Measurements from ENCODE around the gene EIF5B. TPM values are rescaled to one million over a fixed set of nuclear protein-coding genes. Genes with fewer than 3 reads are reported as not detected.

Gene EIF5B
- total and polyA plus RNA-seq, 7 donors = 15.0 to 44.3 (median 32.7) TPM

DNA sequence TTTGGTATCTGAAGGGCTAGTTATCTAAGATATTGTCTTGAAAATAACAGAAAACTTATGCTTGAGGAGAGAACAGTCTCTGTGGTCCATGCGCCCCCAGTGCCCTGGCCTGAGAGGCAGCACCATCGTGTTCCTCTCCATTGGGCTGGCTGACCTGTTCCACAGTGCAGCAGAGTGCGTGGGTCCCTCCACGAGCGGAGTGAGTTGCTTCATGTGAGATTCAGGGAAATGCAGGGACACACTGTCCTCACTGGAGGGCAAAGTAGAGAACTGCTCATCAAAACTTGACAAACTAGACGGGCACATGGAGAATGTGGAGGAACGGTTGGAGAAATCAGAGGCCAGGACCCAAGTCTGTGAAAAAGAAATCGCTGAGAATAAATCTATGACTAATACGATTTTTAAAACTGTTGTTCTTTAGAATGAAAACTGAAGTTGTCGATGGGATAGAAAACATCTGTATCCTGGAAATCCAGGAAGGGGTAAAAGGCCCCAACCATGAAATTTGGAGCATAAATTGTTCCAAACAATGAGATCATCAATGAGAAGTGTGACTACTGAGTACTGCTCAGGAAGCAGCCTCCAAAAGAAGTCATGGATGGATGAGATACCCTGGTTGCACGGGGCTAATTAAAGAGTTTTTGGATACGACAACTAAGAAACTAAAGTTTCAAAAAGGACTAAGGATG is 94.5 kb downstream of the EIF5B start:
- H3K27ac ChIP-seq = peak overlapping the region in 3 of 4 donors; percentile 49 to 61 (median 59)
- no peaks in the 10 kb centered on the region for H3K9me3 ChIP-seq
- intact Hi-C loops (cut with DNase I) = loop anchor here (10.0 kb wide), 1 partner anchor 53 kb away; no protein-coding TSS in a partner anchor
- TF ChIP-seq, protein P1, sequence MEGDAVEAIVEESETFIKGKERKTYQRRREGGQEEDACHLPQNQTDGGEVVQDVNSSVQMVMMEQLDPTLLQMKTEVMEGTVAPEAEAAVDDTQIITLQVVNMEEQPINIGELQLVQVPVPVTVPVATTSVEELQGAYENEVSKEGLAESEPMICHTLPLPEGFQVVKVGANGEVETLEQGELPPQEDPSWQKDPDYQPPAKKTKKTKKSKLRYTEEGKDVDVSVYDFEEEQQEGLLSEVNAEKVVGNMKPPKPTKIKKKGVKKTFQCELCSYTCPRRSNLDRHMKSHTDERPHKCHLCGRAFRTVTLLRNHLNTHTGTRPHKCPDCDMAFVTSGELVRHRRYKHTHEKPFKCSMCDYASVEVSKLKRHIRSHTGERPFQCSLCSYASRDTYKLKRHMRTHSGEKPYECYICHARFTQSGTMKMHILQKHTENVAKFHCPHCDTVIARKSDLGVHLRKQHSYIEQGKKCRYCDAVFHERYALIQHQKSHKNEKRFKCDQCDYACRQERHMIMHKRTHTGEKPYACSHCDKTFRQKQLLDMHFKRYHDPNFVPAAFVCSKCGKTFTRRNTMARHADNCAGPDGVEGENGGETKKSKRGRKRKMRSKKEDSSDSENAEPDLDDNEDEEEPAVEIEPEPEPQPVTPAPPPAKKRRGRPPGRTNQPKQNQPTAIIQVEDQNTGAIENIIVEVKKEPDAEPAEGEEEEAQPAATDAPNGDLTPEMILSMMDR (IDR thresholded peaks at IDR 0.05) = no peak
- no peak for TF ChIP-seq POLR2A (IDR thresholded peaks at IDR 0.05)
- TF ChIP-seq POLR2AphosphoS5 (IDR thresholded peaks at IDR 0.05) = no peak
- TF ChIP-seq EP300 (IDR thresholded peaks at IDR 0.05) = no peak
- peaks cover 0 to 22% (median 16%) of the 10 kb centered on the region in 4 donors for H3K4me1 ChIP-seq
- no peak for DNase-seq
- no peak overlapping the region for H3K4me3 ChIP-seq
- no peaks in the 10 kb centered on the region for H3K27me3 ChIP-seq
- WGBS, 2 donors = 90 to 93% methylated on average over 12 of the region's 12 CpGs
- H3K36me3 ChIP-seq = peaks cover 0 to 49% (median 4%) of the 10 kb centered on the region in 4 donors

DNA sequence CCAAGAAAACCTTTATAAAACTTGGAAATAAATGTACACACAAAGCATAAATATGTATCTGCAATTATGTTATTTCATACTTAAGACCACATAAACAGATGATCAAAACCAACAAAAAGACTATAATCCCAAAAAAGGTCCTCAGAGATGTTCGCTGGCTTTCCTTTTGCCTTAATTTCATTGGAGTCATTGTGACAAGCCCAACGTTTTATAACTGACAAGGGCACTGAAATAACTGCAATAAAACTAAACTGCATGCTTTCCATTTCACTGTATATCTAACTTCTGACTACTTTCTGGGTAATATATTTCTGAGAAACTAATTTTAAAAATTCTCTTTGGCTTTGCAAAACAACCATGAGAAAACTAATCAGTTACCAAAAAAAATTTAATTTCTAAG is 96.2 kb downstream of the EIF5B start:
- no peaks in the 10 kb centered on the region for H3K27me3 ChIP-seq
- WGBS, 2 donors = 19 to 63% methylated on average over 2 of the region's 2 CpGs
- H3K27ac ChIP-seq = no peak overlapping the region
- H3K9me3 ChIP-seq = no peaks in the 10 kb centered on the region
- peaks cover 0 to 22% (median 16%) of the 10 kb centered on the region in 4 donors for H3K4me1 ChIP-seq
- DNase-seq = no peak
- H3K4me3 ChIP-seq = no peak overlapping the region
- peaks cover 0 to 49% (median 2%) of the 10 kb centered on the region in 4 donors for H3K36me3 ChIP-seq
- intact Hi-C loops (cut with DNase I) = loop anchor here (10.0 kb wide), 1 partner anchor 51 kb away; no protein-coding TSS in a partner anchor
- TF ChIP-seq EP300 (IDR thresholded peaks at IDR 0.05) = no peak
- TF ChIP-seq POLR2AphosphoS5 (IDR thresholded peaks at IDR 0.05) = no peak
- no peak for TF ChIP-seq POLR2A (IDR thresholded peaks at IDR 0.05)
- TF ChIP-seq, protein P1 (IDR thresholded peaks at IDR 0.05) = no peak

DNA sequence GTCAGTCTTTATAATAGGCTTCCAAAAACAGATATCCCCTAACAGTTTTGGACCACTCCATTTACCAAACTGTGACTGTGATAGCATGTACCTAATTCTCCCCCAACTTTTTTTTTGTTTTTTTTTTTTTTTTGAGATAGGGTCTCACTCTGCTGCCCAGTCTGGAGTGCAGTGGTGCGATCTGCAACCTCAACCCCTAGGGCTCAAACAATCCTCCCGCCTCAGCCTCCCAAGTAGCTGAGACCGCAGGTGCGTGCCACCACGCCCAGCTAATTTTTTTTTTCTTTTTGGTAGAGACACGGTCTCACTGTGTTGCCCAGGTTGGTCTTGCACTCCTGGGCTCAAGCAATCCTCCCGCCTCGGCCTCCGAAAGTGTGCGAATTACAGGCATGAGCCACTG is 99.7 kb downstream of the EIF5B start:
- WGBS, 2 donors = 97 to 99% methylated on average over 10 of the region's 10 CpGs
- DNase-seq = no peak
- TF ChIP-seq POLR2A (IDR thresholded peaks at IDR 0.05) (no peak), EP300 (IDR thresholded peaks at IDR 0.05) (no peak), POLR2AphosphoS5 (IDR thresholded peaks at IDR 0.05) (no peak)
- TF ChIP-seq, protein P1 (IDR thresholded peaks at IDR 0.05) = no peak
- intact Hi-C loops (cut with DNase I) = loop anchor here (10.0 kb wide), 1 partner anchor 48 kb away; no protein-coding TSS in a partner anchor
- Histone ChIP-seq H3K4me3 (no peak overlapping the region), H3K4me1 (peaks cover 0 to 2% (median 0%) of the 10 kb centered on the region in 4 donors), H3K27me3 (no peaks in the 10 kb centered on the region), H3K27ac (no peak overlapping the region), H3K36me3 (peaks cover 0 to 47% (median 6%) of the 10 kb centered on the region in 4 donors), H3K9me3 (no peaks in the 10 kb centered on the region)

DNA sequence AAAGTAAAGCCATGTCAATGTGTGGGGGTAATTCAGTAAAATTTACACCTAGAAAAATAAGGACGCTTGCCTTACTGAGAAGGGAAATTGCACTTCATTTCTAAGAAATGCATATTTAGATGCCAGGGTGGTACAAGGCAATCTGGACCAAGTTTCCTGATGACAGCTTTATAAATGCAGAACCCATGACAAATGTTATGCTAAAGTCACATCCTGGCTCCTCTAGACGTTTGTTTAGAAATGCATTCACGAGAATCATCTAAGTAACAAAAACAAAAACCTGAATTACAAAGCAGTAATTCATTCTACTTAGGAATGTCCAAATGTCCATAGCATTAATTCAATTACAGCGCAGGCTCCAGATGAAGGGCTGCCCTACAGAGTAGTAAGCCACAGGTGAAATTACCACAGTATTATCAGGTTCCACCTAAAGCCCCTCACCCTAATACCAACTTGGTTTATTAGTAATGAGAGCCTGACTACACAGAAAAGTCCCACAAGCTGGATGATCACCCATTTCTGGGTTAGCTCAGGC is 102.8 kb downstream of the EIF5B start:
- no peak overlapping the region for H3K27ac ChIP-seq
- no peaks in the 10 kb centered on the region for H3K9me3 ChIP-seq
- DNase-seq = no peak
- H3K4me1 ChIP-seq = no peaks in the 10 kb centered on the region
- H3K36me3 ChIP-seq = peaks cover 0 to 43% (median 6%) of the 10 kb centered on the region in 4 donors
- no peaks in the 10 kb centered on the region for H3K27me3 ChIP-seq
- 85 to 90% methylated on average over 4 of the region's 4 CpGs for WGBS, 2 donors
- TF ChIP-seq POLR2AphosphoS5 (IDR thresholded peaks at IDR 0.05) = no peak
- TF ChIP-seq, protein P1 (IDR thresholded peaks at IDR 0.05) = no peak
- no peak for TF ChIP-seq POLR2A (IDR thresholded peaks at IDR 0.05)
- no peak for TF ChIP-seq EP300 (IDR thresholded peaks at IDR 0.05)
- no peak overlapping the region for H3K4me3 ChIP-seq
- intact Hi-C loops (cut with DNase I) = loop anchor here (10.0 kb wide), 1 partner anchor 45 kb away; no protein-coding TSS in a partner anchor

All from sigmoid colon (tissue), 7 donors.